Right hindlimb (tissue), 1 donor: Measurements from ENCODE around the gene TBC1D21.
"Not testable (repeated sequence)": the region's sequence is repeated elsewhere in the genome, so short reads cannot be mapped to it uniquely, and the experiment has no call there.

Experiments
- DNase-seq: peaks from one replicate; pipeline ENCODE4 v3.0.0-alpha.2; 2018

TBC1D21 gene

DNA sequence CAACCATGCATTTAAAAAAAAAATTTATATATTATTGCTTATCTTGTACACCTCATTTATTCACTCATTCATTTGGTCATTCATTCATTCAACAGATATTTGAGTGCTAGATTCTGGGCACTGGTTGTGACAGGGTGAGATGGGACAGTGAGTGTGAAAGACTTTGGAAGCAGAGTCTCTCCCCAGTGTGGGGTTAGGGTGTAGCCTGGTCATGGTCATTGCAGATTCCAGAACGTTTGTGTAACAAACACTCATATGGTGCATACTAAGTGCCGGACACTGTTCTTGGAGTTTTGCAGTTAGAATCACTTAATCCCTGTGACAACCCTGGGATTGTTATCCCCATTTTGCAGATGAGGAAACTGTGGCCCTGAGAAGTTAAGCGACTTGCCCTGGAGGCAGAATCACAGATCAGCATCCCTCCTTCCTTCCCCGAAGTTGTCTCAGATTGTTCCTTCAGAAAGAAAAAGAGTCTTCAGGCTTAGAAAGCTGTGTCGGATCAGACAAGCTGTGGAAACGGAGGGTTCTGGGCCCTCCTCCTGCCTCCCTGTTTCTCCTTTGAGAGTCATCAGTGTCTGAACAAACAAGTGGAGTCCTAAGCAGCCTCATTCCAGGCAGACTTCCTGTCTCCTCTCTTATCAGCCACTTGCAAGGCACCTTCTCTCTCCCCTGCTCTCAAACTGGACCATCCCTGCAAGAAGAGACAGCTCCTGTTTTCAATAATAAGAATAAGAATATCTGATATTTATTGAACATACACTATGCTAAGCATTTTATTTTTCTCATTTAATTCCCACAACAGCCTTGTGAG is 59.2 kb downstream of the TBC1D21 start:
- DNase-seq = no peak

DNA sequence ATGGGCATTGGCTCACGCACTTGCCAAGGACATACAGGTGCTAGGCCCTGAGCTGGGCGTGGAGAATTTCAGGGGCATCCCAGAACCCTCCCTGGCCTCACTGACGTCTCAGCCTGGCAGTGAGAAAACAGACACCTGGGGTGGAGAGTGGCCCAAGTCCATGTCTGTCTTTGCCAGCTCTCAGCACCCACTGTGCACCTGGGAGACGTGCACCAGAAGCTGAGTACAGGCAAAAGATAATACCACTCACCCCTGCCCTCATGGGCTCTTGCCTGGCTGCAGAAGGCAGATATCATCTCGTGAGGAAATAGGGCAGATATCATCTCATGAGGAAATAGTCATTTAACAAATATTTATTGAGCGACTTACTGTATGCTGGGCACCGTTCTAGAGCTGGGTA is 60.9 kb downstream of the TBC1D21 start:
- no peak for DNase-seq

DNA sequence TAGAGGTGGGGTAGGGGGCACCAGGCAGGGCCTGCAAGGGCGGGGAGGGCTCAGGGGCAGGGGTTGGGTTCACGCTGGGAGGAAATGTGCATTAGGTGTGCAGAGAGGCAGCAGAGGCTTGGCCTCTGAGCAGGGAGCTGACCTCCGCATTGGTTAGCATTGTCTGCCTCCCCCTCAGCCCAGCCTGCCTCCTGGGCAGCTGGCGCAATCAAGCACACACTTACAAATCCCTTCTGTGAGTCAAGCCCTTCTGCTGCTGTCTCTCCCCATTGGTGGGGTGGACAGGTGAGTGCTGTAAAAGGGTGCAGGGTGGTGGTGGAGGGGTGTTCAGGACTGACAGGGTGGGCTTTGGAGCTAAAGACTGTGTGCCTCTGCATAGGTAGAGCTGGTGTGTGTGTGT is 62.2 kb downstream of the TBC1D21 start:
- no peak for DNase-seq

DNA sequence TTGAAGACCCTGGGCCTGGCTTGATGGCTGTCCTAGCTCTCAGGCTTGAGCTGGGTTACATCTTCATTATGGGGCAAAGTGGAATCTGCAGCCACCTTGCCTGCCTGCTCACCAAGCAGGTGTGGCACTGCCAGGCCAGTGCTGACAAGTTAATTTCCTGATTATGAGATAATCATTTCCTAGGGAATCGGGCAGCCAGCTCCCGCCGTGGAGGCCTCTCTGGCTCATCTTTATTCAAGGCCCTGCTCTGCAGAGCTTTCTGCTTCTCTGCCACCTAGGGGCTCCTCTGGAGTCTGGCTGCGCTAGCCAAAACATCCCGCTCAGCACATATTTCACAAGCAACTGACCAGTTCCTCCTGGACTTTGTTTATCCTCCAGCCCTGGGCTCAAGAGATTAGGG is 62.8 kb downstream of the TBC1D21 start:
- DNase-seq = no peak

GRCh38 chr15:73936588-73937290 is 63.4 kb downstream of the TBC1D21 start:
- no peak for DNase-seq

DNA sequence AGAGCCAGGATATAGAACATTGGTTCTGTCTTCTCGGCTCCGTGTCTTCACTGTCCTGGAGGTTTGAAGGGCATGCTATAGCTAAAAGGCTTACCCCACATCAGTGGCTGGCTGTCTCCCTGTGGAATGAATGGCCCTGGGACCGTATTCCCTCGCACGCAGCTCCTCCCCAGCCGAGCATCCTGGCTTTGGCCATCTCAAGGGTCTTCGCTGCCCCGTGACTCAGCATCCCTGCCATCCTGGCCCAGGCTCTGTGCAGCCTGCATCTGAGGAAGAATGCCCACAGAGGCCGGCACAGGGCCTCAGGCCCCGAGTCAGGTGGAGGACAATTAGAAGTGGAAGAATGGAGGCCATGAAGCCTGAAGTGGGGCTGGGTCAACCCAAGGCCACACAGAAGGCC is 63.9 kb downstream of the TBC1D21 start:
- no peak for DNase-seq

GRCh38 chr15:73937726-73938125 is 64.4 kb downstream of the TBC1D21 start:
- DNase-seq = no peak

- not testable (repeated sequence) for DNase-seq
Observed at GRCh38 chr15:73938516-73938915, 65.2 kb downstream of the TBC1D21 start.
